AG04450 (cell line): Measurements from ENCODE around the gene AP2A2. TPM values are rescaled to one million over a fixed set of nuclear protein-coding genes. Genes with fewer than 3 reads are reported as not detected.

Experiments
- CTCF ChIA-PET: fragments of 300-600, 350-600 bp; formaldehyde crosslinking; extraction: SDS; loops from one replicate; lab custom pipeline; 2022; ENCODE audit warnings: antibody characterized with exemption, inconsistent platforms; lab: Charles Lee
- POLR2A ChIA-PET: fragments of 350-600 bp; formaldehyde crosslinking; extraction: SDS; loops from one replicate; lab custom pipeline; 2021; ENCODE audit warnings: antibody characterized with exemption, inconsistent platforms; lab: Yijun Ruan, JAX
- DNase-seq: peaks from one replicate; pipeline ENCODE4 v3.0.0-alpha.2; 2011; ENCODE audit warnings: low read depth, low spot score
- H3K27ac ChIP-seq: one replicate; pipeline ENCODE4 v1.5.1; 2012; ENCODE audit warnings: low read depth, low read length, control low read depth
- H3K27me3 ChIP-seq: one replicate; pipeline ENCODE4 v1.6.0; 2012; ENCODE audit warnings: low read length; ENCODE audit not compliant: control insufficient read depth, insufficient read depth
- H3K4me3 ChIP-seq: 2 replicates; pipeline ENCODE4 v1.5.1; 2011; ENCODE audit warnings: mild to moderate bottlenecking, low read depth, low read length, control low read depth
- H3K9me3 ChIP-seq: 2 replicates; pipeline ENCODE4 v1.5.1; 2012; ENCODE audit warnings: low read length; ENCODE audit not compliant: control insufficient read depth, insufficient read depth
- polyA plus RNA-seq: library from polyadenylated mRNA; depleted of rRNA; stranded (reverse); fragments of >200 nt; gene quantifications from 2 replicates; pipeline ENCODE4 v1.2.3, GENCODE V29; 2011
- TF ChIP-seq, protein P1 (sequence below): IDR thresholded peaks from 2 replicates; pipeline ENCODE4 v1.5.1; 2011; ENCODE audit warnings: low read depth, low read length, control low read depth, inconsistent platforms

The AP2A2 gene
- polyA plus RNA-seq, 1 experiment = 54.2 TPM

DNA sequence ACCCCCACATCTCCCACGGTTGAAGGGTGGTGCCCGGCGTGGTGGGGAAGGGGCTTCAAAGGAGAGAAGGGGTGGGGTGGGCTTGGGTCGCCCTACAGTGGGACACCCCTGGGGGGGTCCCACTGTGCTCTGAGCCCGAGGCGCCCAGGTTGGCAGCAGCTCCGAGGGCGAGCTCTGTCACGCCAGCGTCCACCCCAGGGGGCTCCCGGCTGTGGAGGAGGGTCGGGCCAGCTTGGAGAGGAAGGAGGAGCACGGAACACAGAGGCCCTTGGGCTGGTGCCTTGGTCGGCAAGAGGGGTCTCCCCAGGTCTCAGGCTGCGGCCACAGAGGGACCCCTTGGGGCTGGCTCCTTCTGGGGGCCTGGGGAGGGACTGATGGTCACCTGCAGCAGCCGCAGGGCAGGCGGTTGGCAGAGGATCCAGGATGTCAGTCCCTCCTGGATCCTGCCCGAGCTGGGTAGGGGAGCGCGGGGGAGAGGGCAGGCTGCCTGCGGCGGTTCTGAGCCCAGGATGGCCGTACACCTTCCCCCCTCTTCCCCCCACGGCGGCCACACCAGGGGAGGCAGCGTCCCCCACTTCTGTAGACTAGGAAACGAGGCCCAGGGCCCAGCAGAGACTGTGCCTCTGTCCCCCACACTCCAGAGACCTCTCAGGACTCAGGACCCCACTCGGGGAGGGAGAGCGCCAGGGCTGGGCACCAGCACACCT is 110.1 kb downstream of the AP2A2 start:
- Histone ChIP-seq H3K9me3 (peaks cover 20% of the 10 kb centered on the region; the same call in 1 of the 2 replicates), H3K4me3 (no peak overlapping the region), H3K27me3 (no peaks in the 10 kb centered on the region), H3K27ac (no peak overlapping the region)
- CTCF ChIA-PET = interaction anchor here (0.8 kb wide), 1 partner anchor 10 kb away, joined by 5 read pairs; no protein-coding TSS in a partner anchor
- DNase-seq = no peak
- POLR2A ChIA-PET = no interaction called here
- TF ChIP-seq, protein P1, sequence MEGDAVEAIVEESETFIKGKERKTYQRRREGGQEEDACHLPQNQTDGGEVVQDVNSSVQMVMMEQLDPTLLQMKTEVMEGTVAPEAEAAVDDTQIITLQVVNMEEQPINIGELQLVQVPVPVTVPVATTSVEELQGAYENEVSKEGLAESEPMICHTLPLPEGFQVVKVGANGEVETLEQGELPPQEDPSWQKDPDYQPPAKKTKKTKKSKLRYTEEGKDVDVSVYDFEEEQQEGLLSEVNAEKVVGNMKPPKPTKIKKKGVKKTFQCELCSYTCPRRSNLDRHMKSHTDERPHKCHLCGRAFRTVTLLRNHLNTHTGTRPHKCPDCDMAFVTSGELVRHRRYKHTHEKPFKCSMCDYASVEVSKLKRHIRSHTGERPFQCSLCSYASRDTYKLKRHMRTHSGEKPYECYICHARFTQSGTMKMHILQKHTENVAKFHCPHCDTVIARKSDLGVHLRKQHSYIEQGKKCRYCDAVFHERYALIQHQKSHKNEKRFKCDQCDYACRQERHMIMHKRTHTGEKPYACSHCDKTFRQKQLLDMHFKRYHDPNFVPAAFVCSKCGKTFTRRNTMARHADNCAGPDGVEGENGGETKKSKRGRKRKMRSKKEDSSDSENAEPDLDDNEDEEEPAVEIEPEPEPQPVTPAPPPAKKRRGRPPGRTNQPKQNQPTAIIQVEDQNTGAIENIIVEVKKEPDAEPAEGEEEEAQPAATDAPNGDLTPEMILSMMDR = no peak

DNA sequence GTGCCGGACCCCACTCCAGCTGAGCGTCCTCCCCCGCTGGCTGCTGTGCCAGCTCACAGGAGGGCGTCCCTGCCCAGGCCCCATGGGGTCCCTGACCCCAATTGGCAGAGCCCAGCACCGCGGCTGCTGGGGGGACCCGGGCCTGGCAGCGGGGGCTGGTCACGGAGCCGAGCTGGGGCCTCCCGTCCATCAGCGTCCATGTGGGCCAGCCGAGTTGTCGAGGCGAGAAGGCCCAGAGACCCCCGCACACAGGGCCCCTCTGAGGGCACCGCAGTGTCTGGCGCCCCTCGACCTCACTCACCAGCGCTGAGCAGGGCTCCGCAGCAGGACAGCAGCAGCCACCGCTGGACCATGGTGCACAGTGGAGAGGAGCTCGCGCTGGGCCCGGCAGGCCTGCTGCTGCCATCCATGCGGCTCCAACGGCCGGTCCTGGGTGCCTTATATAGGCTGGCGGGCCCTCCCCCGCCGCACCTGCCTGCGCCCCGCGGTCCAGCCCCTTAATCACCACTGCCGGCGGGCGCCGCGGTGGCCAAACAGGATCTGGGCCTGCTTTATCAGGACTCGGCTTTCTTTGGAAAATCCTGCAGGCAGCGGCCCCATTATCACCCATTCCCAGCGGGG is 110.7 kb downstream of the AP2A2 start, which contains the start of gene MUC6:
MUC6 (minus strand) TSS at position 416 of the 621 bp plus-strand sequence; CDS start at position 353, 63 bp downstream.
- DNase-seq = no peak
- POLR2A ChIA-PET = no interaction called here
- Histone ChIP-seq H3K27ac (no peak within 1 kb of the TSS), H3K4me3 (no peak within 1 kb of the TSS), H3K27me3 (no peaks in the 10 kb centered on the region), H3K9me3 (peaks cover 16% of the 10 kb centered on the region; the same call in 1 of the 2 replicates)
- CTCF ChIA-PET = no interaction called here
- TF ChIP-seq, protein P1 = no peak

DNA sequence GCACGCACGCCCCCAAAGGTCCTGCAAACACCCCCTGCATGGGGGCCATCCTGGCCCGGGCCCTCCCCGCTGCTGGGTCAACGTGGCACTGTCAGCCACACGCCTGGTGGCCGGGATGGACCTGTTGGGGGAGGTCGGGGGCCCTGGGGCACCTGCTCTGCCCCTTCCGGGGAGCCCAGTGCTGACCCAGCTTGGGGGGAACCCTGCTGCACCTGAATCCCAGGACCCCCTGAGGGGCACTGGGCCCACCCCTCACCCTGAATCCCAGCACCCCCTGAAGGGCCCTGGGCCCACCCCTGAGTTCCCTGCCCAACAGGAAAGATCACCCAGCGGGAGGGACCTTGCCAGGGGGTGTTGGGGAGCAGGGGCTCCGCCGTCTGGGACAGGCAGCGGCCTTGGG is 111.3 kb downstream of the AP2A2 start:
- POLR2A ChIA-PET = no interaction called here
- CTCF ChIA-PET = no interaction called here
- Histone ChIP-seq H3K27ac (no peak overlapping the region), H3K4me3 (no peak overlapping the region), H3K9me3 (peaks cover 12% of the 10 kb centered on the region; the same call in 1 of the 2 replicates), H3K27me3 (no peaks in the 10 kb centered on the region)
- no peak for DNase-seq
- TF ChIP-seq, protein P1 = no peak

DNA sequence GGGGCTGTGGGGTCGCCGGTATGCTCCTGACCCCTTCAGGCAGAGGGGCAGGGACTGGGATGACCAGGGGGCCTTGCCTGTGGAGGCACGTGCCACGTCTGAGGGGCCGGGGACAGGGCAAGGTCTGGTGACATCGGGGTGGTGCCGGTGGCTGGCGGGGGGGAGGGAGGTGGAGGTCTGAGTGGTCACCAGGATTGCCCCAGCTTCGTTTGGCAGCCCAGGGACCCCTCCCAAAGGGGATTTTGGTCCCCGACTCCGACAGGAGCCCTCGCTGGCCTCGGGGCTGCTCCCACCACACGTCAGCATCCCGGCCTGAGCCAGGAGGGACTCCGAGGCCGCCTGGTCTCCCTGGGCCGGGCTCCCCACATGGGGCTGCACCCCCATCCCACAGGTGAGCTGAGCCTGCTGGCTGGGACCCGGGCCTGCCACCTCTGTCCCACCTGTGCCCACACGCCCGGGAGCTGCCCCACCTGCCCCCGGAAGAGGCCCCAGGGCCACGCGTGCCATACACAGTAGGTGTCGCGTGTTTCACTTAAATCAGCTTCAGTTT is 111.9 kb downstream of the AP2A2 start:
- Histone ChIP-seq H3K9me3 (peaks cover 5% of the 10 kb centered on the region; the same call in 1 of the 2 replicates), H3K27me3 (peaks cover 6% of the 10 kb centered on the region), H3K4me3 (no peak overlapping the region), H3K27ac (no peak overlapping the region)
- TF ChIP-seq, protein P1 = no peak
- ChIA-PET CTCF (no interaction called here), POLR2A (no interaction called here)
- no peak for DNase-seq

DNA sequence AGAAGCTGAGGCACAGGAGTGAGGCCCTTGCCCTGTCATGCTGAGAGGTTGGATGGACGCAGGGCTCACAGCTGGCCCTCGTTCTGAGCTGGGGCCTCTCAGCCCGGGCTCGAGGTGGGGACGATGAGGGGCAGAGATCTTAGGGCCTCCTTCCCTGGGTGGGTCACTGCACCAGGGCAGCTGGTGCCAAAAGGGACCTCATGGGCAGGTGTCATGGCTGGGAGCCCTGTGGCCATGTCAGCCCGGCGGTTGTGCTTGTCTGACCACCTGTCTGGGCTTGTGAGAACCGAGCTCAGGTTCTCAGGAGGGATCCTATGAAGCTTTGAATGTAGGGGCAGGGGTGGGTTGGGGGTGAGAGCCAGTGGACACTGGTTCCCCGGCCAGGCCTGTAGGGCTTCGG is 112.7 kb downstream of the AP2A2 start:
- H3K4me3 ChIP-seq = no peak overlapping the region
- ChIA-PET POLR2A (no interaction called here), CTCF (no interaction called here)
- DNase-seq = no peak
- TF ChIP-seq, protein P1 = no peak
- H3K27me3 ChIP-seq = peaks cover 6% of the 10 kb centered on the region
- H3K9me3 ChIP-seq = no peaks in the 10 kb centered on the region; the same call in 1 of the 2 replicates
- H3K27ac ChIP-seq = no peak overlapping the region
